AG04450 (cell line): ENCODE measurements around the gene CAPN11. TPM values are rescaled to one million over a fixed set of nuclear protein-coding genes. Genes with fewer than 3 reads are reported as not detected.

Experiments used
- CTCF ChIA-PET: fragments of 300-600, 350-600 bp; formaldehyde crosslinking; extraction: SDS; loops from one replicate; lab custom pipeline; 2022; ENCODE audit warnings: antibody characterized with exemption, inconsistent platforms; lab: Charles Lee
- POLR2A ChIA-PET: fragments of 350-600 bp; formaldehyde crosslinking; extraction: SDS; loops from one replicate; lab custom pipeline; 2021; ENCODE audit warnings: antibody characterized with exemption, inconsistent platforms; lab: Yijun Ruan, JAX
- DNase-seq: peaks from one replicate; pipeline ENCODE4 v3.0.0-alpha.2; 2011; ENCODE audit warnings: low read depth, low spot score
- H3K27ac ChIP-seq: one replicate; pipeline ENCODE4 v1.5.1; 2012; ENCODE audit warnings: low read depth, low read length, control low read depth
- H3K27me3 ChIP-seq: one replicate; pipeline ENCODE4 v1.6.0; 2012; ENCODE audit warnings: low read length; ENCODE audit not compliant: control insufficient read depth, insufficient read depth
- H3K4me3 ChIP-seq: 2 replicates; pipeline ENCODE4 v1.5.1; 2011; ENCODE audit warnings: mild to moderate bottlenecking, low read depth, low read length, control low read depth
- H3K9me3 ChIP-seq: 2 replicates; pipeline ENCODE4 v1.5.1; 2012; ENCODE audit warnings: low read length; ENCODE audit not compliant: control insufficient read depth, insufficient read depth
- polyA plus RNA-seq: library from polyadenylated mRNA; depleted of rRNA; stranded (reverse); fragments of >200 nt; gene quantifications from 2 replicates; pipeline ENCODE4 v1.2.3, GENCODE V29; 2011
- TF ChIP-seq, protein P1 (sequence below): IDR thresholded peaks from 2 replicates; pipeline ENCODE4 v1.5.1; 2011; ENCODE audit warnings: low read depth, low read length, control low read depth, inconsistent platforms

Gene CAPN11
- polyA plus RNA-seq, 1 experiment, result 0.04 TPM

DNA sequence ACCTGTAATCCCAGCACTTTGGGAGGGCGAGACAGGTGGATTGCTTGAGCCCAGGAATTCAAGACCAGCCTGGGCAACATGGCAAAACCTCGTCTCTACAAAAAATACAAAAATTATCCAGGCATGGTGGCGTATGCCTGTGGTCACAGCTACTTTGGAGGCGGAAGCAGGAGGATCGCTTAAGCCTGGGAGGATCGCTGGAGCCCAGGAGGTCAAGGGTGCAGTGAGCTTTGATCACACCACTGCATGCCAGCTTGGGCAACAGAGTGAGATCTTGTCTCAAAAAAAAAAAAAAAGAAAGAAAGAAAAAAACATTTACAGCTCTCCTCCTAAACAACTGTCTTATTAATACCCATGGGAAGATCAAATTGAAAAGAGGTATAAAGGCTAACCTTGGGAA lies 49.3 kb downstream of the CAPN11 start:
- POLR2A ChIA-PET, result interaction anchor here (0.9 kb wide), 1 partner anchor 39 kb away, joined by 3 read pairs; the partner anchor contains the start of gene HSP90AB1
- Histone ChIP-seq H3K4me3 (no peak overlapping the region), H3K9me3 (no peaks in the 10 kb centered on the region), H3K27ac (no peak overlapping the region), H3K27me3 (peaks cover 5% of the 10 kb centered on the region)
- CTCF ChIA-PET, result interaction anchor here (0.5 to 1.0 kb wide), 3 partner anchors 10 to 35 kb away, joined by 4 to 6 read pairs (median 4); no protein-coding TSS in a partner anchor
- DNase-seq, result no peak
- TF ChIP-seq, protein P1, sequence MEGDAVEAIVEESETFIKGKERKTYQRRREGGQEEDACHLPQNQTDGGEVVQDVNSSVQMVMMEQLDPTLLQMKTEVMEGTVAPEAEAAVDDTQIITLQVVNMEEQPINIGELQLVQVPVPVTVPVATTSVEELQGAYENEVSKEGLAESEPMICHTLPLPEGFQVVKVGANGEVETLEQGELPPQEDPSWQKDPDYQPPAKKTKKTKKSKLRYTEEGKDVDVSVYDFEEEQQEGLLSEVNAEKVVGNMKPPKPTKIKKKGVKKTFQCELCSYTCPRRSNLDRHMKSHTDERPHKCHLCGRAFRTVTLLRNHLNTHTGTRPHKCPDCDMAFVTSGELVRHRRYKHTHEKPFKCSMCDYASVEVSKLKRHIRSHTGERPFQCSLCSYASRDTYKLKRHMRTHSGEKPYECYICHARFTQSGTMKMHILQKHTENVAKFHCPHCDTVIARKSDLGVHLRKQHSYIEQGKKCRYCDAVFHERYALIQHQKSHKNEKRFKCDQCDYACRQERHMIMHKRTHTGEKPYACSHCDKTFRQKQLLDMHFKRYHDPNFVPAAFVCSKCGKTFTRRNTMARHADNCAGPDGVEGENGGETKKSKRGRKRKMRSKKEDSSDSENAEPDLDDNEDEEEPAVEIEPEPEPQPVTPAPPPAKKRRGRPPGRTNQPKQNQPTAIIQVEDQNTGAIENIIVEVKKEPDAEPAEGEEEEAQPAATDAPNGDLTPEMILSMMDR, result no peak

DNA sequence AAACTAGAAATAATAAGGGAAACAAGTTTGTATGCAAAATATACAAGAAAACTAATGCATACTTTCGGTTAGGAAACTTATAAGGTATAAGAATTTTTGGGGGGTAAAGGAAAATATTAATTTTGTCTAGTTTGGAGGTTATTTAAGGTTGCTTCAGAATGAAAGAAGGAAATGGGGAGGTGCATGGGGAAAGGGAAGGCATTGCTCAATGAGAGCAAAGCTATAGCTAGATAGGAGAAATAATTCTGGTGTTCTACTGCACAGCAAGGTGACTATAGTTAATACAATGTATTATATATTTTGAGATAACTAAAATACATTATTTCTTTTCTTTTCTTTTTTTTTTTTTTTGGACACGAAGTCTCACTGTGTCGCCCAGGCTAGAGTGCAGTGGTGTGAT lies 52.7 kb downstream of the CAPN11 start:
- Histone ChIP-seq H3K27me3 (peaks cover 6% of the 10 kb centered on the region), H3K4me3 (no peak overlapping the region), H3K27ac (no peak overlapping the region), H3K9me3 (no peaks in the 10 kb centered on the region)
- ChIA-PET CTCF (interaction anchor here (0.7 kb wide), 1 partner anchor 23 kb away, joined by 3 read pairs; no protein-coding TSS in a partner anchor), POLR2A (interaction anchor here (0.7 to 0.8 kb wide), 2 partner anchors 84 to 111 kb away, joined by 3 to 9 read pairs; no protein-coding TSS in a partner anchor)
- DNase-seq, result no peak
- TF ChIP-seq, protein P1, result no peak

DNA sequence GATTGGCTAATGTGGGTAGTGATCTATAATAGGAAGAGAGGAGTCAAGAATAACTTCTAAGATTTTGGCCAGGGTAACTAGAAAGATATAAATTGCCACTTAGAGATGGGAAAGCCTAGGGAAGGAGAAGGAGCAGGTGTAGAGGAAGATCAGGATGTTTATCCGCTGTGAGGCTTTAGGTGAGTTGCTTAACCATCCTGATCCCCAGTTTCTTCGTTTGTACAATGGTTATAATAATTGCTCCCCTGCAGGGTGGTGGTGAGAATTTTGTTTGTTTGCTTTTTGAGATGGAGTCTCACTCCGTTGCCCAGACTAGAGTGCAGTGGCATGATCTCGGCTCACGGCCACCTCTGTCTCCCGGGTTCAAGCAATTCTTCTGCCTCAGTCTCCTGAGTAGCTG lies 55.7 kb downstream of the CAPN11 start:
- ChIA-PET POLR2A (no interaction called here), CTCF (interaction anchor here (2.1 kb wide), 1 partner anchor 42 kb away, joined by 7 read pairs; no protein-coding TSS in a partner anchor)
- no peak overlapping the region for H3K27ac ChIP-seq
- no peaks in the 10 kb centered on the region for H3K9me3 ChIP-seq
- H3K27me3 ChIP-seq, result peaks cover 2% of the 10 kb centered on the region
- no peak for DNase-seq
- TF ChIP-seq, protein P1, result no peak
- no peak overlapping the region for H3K4me3 ChIP-seq

DNA sequence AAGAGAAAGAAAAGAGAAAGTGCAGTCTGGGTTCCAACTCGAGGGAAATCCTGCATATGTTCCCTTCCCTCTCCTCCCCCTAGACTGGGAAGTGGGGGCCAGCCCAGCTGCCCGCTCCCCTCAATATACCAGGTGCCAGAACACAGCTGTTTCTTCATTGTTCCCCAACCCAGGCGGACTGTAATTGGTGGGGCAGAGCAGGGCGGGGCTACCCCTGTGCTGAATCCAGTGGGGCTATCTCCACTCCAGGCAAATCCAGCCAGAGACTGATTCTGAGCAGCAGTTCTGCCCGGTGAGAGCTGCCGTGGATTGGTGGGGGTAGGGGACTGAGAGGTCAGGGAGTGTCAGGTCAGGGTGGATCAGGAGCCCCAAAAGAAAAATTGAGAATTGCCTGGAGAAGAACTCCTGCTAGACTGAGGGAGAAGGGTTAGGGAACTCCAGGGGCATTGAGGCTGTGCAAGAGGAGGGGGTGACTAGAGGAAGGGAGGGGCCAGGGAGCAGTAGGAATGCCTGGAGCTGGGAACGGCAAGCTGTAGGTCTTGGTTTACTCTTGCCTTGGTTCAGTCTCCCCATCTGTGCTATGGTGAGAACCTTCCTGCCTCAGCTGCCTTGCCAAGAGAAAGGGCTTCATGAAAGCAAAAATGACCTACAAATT lies 58.2 kb downstream of the CAPN11 start, which contains the start of gene MYMX:
TSS of gene MYMX (plus strand) at position 250 of the 655 bp plus-strand sequence. CDS start 546 bp downstream, outside the sequence.
- Histone ChIP-seq H3K9me3 (no peaks in the 10 kb centered on the region), H3K27me3 (peaks cover 2% of the 10 kb centered on the region), H3K4me3 (no peak within 1 kb of the TSS), H3K27ac (no peak within 1 kb of the TSS)
- no peak for DNase-seq
- ChIA-PET CTCF (no interaction called here), POLR2A (interaction anchor here (2.2 kb wide), 1 partner anchor 30 kb away, joined by 7 read pairs; the partner anchor contains the start of gene HSP90AB1)
- TF ChIP-seq, protein P1, result no peak
